ENCODE data around the gene LHX4.

Gene LHX4

DNA sequence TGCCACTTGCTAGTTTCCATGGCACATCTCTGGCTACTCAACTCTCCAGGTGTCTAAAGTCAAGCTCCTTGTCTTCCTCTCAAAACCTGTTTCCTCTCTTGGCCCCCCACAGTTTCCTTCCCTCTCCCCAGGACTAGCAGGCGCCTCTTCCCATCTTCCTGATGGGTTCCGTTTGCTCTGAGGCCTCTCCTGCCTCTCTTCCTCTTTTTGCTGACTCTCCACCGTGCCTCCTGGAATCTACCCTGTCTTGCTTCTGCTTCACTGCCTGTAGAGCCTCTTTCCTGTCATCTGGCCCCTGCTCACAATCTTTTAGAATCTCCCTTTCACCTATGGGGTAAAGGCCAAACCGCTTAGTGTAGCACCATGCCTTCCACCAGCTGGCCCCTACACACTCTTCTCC, 21.8 kb upstream of the LHX4 start:
- H3K27ac ChIP-seq = no peak overlapping the region
- TF ChIP-seq, protein P1, sequence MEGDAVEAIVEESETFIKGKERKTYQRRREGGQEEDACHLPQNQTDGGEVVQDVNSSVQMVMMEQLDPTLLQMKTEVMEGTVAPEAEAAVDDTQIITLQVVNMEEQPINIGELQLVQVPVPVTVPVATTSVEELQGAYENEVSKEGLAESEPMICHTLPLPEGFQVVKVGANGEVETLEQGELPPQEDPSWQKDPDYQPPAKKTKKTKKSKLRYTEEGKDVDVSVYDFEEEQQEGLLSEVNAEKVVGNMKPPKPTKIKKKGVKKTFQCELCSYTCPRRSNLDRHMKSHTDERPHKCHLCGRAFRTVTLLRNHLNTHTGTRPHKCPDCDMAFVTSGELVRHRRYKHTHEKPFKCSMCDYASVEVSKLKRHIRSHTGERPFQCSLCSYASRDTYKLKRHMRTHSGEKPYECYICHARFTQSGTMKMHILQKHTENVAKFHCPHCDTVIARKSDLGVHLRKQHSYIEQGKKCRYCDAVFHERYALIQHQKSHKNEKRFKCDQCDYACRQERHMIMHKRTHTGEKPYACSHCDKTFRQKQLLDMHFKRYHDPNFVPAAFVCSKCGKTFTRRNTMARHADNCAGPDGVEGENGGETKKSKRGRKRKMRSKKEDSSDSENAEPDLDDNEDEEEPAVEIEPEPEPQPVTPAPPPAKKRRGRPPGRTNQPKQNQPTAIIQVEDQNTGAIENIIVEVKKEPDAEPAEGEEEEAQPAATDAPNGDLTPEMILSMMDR (conservative IDR thresholded peaks at IDR 0.05) = no peak
- no peak for TF ChIP-seq ZFX (IDR thresholded peaks at IDR 0.05)

DNA sequence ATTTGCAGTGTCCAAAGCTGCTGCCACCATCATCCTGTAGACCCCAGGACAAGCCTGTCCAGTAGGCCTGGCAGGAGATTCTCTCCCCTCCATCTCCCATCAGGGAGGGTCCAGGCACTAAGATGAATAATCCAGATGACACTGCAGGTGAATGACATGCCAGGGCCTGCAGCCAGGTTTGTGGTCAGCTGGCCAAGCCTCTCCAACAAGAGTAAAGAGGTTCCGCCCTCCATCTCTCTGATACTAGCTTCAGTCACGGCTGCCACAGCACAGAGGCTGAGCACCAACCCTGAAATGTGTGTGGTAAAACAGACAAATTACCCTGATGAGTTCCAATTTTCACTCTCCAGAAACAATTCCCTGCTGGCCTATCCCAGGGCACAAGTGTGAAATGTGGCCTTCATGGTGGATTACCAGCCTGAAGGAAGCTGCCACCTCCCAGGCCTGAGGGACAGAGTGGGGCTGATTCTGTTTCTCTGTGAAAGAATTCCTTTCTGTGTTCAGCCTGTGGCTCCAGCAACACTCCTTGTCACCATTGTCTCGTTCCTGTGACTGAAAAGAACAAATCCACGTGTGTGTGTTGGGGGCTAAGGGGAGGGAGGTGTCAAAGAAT, 19.9 kb upstream of the LHX4 start:
- no peak overlapping the region for H3K27ac ChIP-seq
- TF ChIP-seq ZFX (IDR thresholded peaks at IDR 0.05) = no peak
- TF ChIP-seq, protein P1 (conservative IDR thresholded peaks at IDR 0.05) = no peak

DNA sequence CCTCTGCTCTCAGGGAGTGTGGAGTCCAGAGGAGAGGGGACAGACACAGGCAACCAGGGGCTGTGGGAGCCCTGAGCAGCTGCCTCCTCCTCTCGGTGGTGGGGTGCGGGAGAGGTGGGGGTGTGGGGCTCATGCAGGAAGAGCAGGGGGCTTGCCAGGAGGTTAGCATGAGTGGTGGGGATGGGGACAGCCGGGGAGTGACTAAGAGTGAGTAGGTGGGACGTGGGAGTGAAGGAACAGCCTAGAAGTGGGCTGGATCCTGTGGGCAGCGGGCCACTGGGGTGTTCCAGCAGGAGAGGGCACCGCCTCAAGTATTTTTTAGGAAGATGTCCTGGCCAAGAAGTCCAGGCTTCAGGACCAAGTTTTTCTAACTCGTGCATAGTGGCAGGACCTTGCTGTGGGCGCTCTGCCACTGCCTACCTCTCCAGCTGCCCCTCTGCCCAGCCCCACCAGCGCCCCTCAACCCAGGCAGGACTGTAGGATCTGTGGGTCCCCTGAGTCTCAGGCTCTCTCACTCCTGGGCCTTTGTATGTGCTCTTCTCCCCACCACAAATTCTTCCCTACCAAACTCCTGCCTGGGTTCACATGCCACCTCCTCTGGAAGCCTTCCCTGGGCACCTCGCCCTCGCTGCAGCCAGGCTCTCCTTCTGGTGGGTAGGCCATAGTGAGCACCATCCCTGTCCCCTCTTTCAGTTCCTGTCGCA, 18.8 kb upstream of the LHX4 start:
- H3K27ac ChIP-seq = no peak overlapping the region
- TF ChIP-seq ZFX (IDR thresholded peaks at IDR 0.05) = no peak
- TF ChIP-seq, protein P1 (conservative IDR thresholded peaks at IDR 0.05) = no peak

DNA sequence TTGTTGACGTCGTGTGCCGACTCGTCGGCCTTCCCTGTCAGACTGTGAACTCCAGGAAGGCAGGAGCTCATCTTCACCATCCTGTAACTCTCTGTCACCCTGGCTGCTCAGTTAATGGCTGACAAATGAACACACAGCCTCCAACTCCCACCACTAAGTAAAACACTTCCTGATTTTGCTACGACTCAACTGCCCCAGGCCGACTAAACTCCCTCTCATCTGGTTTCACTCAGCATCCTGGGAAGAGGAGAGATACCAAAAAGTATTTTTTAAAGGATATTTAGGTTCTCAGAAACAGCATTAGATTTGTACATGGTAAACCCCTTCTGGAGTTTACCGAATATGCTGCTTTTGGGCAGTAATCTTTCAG, 18.2 kb upstream of the LHX4 start:
- no peak overlapping the region for H3K27ac ChIP-seq
- TF ChIP-seq ZFX (IDR thresholded peaks at IDR 0.05) = no peak
- TF ChIP-seq, protein P1 (conservative IDR thresholded peaks at IDR 0.05) = no peak

DNA sequence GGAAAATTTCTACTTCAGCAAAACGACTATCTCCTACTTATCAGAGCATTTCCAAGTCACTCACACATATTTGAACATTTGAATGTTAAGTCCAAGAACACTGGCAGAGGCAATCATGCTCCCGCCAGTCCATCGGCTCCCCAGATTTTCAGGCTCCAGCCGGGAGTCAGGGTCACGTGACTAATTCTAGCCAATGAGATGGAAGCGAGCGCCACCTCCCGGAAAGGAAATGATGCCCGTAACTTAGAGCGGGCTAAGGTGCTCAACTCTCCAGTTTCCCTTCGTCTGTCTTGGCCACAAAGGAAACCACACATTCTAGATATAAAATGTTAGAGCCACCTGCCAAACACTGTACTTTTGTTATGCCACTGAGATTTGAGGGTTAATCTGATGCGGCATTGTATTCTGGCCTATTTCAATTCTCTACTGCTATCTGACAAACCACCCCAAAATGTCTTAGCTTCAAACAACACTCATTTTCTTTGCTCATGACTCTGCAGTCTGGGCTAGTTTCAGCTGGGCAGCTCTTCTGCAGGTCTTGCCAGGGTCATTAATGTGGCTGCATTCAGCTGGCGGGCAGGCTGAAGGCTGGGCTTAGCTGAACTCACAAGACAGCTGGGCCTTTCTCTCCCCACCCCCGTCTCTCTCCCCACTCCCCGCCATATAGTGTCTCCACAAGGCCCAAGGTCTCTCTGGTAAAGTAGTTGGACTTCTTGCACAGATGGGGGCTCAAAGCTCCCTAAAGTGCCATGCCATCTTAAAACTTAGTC, 16.5 kb upstream of the LHX4 start:
- H3K27ac ChIP-seq = no peak overlapping the region
- no peak for TF ChIP-seq ZFX (IDR thresholded peaks at IDR 0.05)
- TF ChIP-seq, protein P1 (conservative IDR thresholded peaks at IDR 0.05) = no peak

DNA sequence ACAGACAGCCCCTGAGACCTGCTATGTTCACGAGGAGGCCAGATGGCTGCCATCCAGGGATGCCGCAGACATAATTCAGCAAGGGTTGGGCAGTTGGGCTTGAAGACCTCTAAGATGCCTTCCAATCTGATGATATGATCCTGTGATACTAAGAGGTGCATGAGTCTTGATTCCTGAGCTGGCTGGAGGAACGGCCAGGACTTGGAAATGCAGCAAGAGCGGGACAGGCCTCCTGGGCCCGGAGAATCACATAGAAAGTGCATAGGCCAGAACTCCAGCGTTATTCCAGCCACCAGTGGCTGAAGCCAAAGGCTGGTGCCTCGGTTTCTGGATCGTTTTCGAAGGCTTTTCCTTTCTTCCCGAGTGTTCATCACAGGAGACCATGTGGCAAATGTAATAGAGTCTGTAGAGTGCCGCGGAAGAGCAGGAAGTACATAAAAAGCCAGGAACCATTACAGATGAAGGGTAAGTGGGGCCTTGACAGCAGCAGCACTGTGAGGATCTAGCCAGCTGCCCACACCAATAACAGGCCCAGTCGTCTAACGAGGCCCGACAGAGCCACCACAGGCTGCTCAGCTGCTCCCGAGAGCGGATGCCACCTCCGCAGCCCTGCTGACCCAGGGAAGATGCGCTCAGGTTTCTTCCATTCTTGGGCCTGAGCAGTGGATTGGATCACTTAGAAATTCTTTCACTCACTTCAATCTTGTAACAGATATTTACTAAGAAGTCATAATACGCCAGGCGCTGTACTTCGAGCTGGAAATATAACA, 14.0 kb upstream of the LHX4 start:
- TF ChIP-seq, protein P1 (conservative IDR thresholded peaks at IDR 0.05) = no peak
- TF ChIP-seq ZFX (IDR thresholded peaks at IDR 0.05) = no peak

More for the DNA sequence above, 14.0 kb upstream of the LHX4 start:
- no peak overlapping the region for H3K27ac ChIP-seq

All from C4-2B (cell line).